ENCODE measurements around the gene BST2. TPM values are rescaled to one million over a fixed set of nuclear protein-coding genes. Genes with fewer than 3 reads are reported as not detected.

BST2 gene
- total RNA-seq, 1 donor = 10.1 TPM

DNA sequence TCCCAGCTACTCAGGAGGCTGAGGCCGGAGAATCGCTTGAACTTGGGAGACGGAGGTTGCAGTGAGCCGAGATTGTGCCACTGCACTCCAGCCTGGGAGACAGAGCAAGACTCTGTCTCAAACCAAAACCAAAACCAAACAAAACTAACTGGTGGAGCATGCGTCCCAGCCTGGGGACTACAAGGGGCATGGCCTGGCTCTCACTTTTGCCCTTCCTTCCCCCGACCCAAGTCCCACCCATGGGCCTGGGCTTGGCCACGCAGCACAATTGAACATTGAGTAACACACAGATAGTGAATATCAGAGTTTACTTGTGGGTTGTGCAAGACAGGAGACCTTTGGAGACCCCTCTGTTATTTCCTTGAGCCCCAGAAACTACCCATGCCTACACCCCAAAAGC lies 29.8 kb upstream of the BST2 start:
- Histone ChIP-seq H3K4me2 (ENCODE audit: insufficient read depth, low read length) (no peak overlapping the region), H3K27me3 (ENCODE audit: insufficient read depth, low read length) (no peaks in the 10 kb centered on the region), H3K27ac (ENCODE audit: low read depth, low read length) (no peak overlapping the region), H3K9me3 (ENCODE audit: low read depth, low read length) (no peaks in the 10 kb centered on the region), H2AFZ (ENCODE audit: low read length) (no peak overlapping the region), H3K36me3 (ENCODE audit: insufficient read depth, low read length) (no peaks in the 10 kb centered on the region), H4K20me1 (ENCODE audit: insufficient read depth, low read length) (no peaks in the 10 kb centered on the region), H3K4me1 (ENCODE audit: insufficient read depth, low read length) (no peaks in the 10 kb centered on the region), H3K79me2 (ENCODE audit: insufficient read depth, low read length) (no peaks in the 10 kb centered on the region), H3K4me3 (ENCODE audit: insufficient read depth, low read length) (no peak overlapping the region)
- TF ChIP-seq CTCF (IDR thresholded peaks at IDR 0.05; ENCODE audit: extremely low read depth, low read depth, low read length) = no peak
- DNase-seq (ENCODE audit: insufficient read length, low spot score, missing footprints) = no peak

DNA sequence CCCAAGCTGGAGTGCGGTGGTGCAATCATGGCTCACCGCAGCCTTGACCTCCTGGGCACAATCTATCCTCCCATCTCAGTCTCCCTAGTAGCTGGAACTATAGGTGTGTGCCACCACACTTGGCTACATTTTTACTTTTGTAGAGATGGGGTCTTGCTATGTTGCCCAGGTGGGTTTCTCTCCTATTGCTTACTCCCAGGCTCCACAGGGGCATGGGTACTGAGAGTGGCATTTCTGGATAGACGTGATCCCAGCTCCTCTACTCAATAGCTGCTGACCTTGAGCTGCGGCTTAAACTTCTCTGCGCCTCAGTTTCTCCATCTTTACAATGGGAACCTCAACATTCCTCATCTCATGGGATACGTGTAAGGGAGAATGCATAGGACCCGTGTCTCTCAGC lies 26.0 kb upstream of the BST2 start:
- no peak overlapping the region for H3K4me3 ChIP-seq (ENCODE audit: insufficient read depth, low read length)

GRCh38 chr19:17429641-17430113 lies 24.2 kb upstream of the BST2 start:
- DNase-seq (ENCODE audit: insufficient read length, low spot score, missing footprints) = peak; percentile 46
- no peaks in the 10 kb centered on the region for H3K79me2 ChIP-seq (ENCODE audit: insufficient read depth, low read length)

More for the DNA sequence above, 26.0 kb upstream of the BST2 start:
- Histone ChIP-seq H3K9me3 (ENCODE audit: low read depth, low read length) (no peaks in the 10 kb centered on the region), H3K27ac (ENCODE audit: low read depth, low read length) (no peak overlapping the region), H3K27me3 (ENCODE audit: insufficient read depth, low read length) (no peaks in the 10 kb centered on the region), H2AFZ (ENCODE audit: low read length) (no peak overlapping the region), H4K20me1 (ENCODE audit: insufficient read depth, low read length) (no peaks in the 10 kb centered on the region), H3K4me2 (ENCODE audit: insufficient read depth, low read length) (no peak overlapping the region), H3K36me3 (ENCODE audit: insufficient read depth, low read length) (no peaks in the 10 kb centered on the region), H3K79me2 (ENCODE audit: insufficient read depth, low read length) (no peaks in the 10 kb centered on the region), H3K4me1 (ENCODE audit: insufficient read depth, low read length) (no peaks in the 10 kb centered on the region)
- no peak for TF ChIP-seq CTCF (IDR thresholded peaks at IDR 0.05; ENCODE audit: extremely low read depth, low read depth, low read length)
- no peak for DNase-seq (ENCODE audit: insufficient read length, low spot score, missing footprints)

More at GRCh38 chr19:17429641-17430113, 24.2 kb upstream of the BST2 start:
- no peaks in the 10 kb centered on the region for H4K20me1 ChIP-seq (ENCODE audit: insufficient read depth, low read length)
- H3K4me3 ChIP-seq (ENCODE audit: insufficient read depth, low read length) = no peak overlapping the region
- H3K36me3 ChIP-seq (ENCODE audit: insufficient read depth, low read length) = no peaks in the 10 kb centered on the region
- H3K4me2 ChIP-seq (ENCODE audit: insufficient read depth, low read length) = no peak overlapping the region
- no peaks in the 10 kb centered on the region for H3K27me3 ChIP-seq (ENCODE audit: insufficient read depth, low read length)
- H3K4me1 ChIP-seq (ENCODE audit: insufficient read depth, low read length) = no peaks in the 10 kb centered on the region
- no peak for TF ChIP-seq CTCF (IDR thresholded peaks at IDR 0.05; ENCODE audit: extremely low read depth, low read depth, low read length)
- H2AFZ ChIP-seq (ENCODE audit: low read length) = no peak overlapping the region
- H3K27ac ChIP-seq (ENCODE audit: low read depth, low read length) = no peak overlapping the region
- no peaks in the 10 kb centered on the region for H3K9me3 ChIP-seq (ENCODE audit: low read depth, low read length)
